ENCODE measurements around the gene STEEP1.

STEEP1 gene

GRCh38 chrX:119565107-119565663, at the start of gene STEEP1:
Gene STEEP1 (minus strand): TSS chrX:119565409. CDS start chrX:119565355, 54 bp downstream.
- FAIRE-seq: peak; percentile 57

GRCh38 chrX:119614776-119615175, 49.6 kb upstream of the STEEP1 start:
- FAIRE-seq: no peak

GRCh38 chrX:119607018-119607389, 41.8 kb upstream of the STEEP1 start:
- FAIRE-seq: no peak

- no peak for FAIRE-seq
These were observed 41.2 kb upstream of the STEEP1 start, which contains the start of gene NKRF for GRCh38 chrX:119606280-119607017. Gene NKRF (minus strand): TSS chrX:119606424.

GRCh38 chrX:119605464-119606279, 40.5 kb upstream of the STEEP1 start:
- no peak for FAIRE-seq

GRCh38 chrX:119604766-119605463, 39.7 kb upstream of the STEEP1 start:
- no peak for FAIRE-seq

GRCh38 chrX:119602701-119603255, 37.6 kb upstream of the STEEP1 start:
- FAIRE-seq: no peak

GRCh38 chrX:119589810-119590209, 24.6 kb upstream of the STEEP1 start:
- FAIRE-seq: no peak

- no peak for FAIRE-seq
These were observed 18.3 kb upstream of the STEEP1 start for GRCh38 chrX:119583431-119584059.

- FAIRE-seq: no peak
These were observed 14.2 kb upstream of the STEEP1 start for GRCh38 chrX:119579414-119579813.

- no peak for FAIRE-seq
These were observed 9.4 kb upstream of the STEEP1 start, which contains the start of gene UBE2A for GRCh38 chrX:119574394-119575266. Gene UBE2A (plus strand): TSS chrX:119574563. CDS start chrX:119574712, 149 bp downstream.

GRCh38 chrX:119573840-119574393, 8.7 kb upstream of the STEEP1 start:
- peak; percentile 18 for FAIRE-seq

GRCh38 chrX:119573222-119573621, 8.0 kb upstream of the STEEP1 start:
- no peak for FAIRE-seq

GRCh38 chrX:119570351-119570835, 5.2 kb upstream of the STEEP1 start:
- no peak for FAIRE-seq

- no peak for FAIRE-seq
These were observed 12.7 kb downstream of the STEEP1 start for GRCh38 chrX:119552508-119552907.

GRCh38 chrX:119549327-119550016, 15.7 kb downstream of the STEEP1 start:
- no peak for FAIRE-seq

GRCh38 chrX:119541188-119541587, 24.0 kb downstream of the STEEP1 start:
- FAIRE-seq: no peak

GRCh38 chrX:119539872-119540271, 25.3 kb downstream of the STEEP1 start:
- FAIRE-seq: no peak

- no peak for FAIRE-seq
These were observed 27.7 kb downstream of the STEEP1 start for GRCh38 chrX:119537487-119537886.
